22Rv1 (cell line): ENCODE measurements around the gene PPIAL4G.
"Not testable (repeated sequence)": the region's sequence is repeated elsewhere in the genome, so short reads cannot be mapped to it uniquely, and the experiment has no call there.

Experiments used
- ZFX ChIP-seq: fragments of 450-650 bp; IDR thresholded peaks from 2 replicates; pipeline ENCODE4 v1.6.1; 2017; ENCODE audit warnings: antibody characterized with exemption, borderline replicate concordance
- TF ChIP-seq, protein P1 (sequence below): fragments of 450-650 bp; IDR thresholded peaks from 2 replicates; pipeline ENCODE4 v1.5.1; 2017; ENCODE audit warnings: mild to moderate bottlenecking

- TF ChIP-seq, protein P1, sequence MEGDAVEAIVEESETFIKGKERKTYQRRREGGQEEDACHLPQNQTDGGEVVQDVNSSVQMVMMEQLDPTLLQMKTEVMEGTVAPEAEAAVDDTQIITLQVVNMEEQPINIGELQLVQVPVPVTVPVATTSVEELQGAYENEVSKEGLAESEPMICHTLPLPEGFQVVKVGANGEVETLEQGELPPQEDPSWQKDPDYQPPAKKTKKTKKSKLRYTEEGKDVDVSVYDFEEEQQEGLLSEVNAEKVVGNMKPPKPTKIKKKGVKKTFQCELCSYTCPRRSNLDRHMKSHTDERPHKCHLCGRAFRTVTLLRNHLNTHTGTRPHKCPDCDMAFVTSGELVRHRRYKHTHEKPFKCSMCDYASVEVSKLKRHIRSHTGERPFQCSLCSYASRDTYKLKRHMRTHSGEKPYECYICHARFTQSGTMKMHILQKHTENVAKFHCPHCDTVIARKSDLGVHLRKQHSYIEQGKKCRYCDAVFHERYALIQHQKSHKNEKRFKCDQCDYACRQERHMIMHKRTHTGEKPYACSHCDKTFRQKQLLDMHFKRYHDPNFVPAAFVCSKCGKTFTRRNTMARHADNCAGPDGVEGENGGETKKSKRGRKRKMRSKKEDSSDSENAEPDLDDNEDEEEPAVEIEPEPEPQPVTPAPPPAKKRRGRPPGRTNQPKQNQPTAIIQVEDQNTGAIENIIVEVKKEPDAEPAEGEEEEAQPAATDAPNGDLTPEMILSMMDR: not testable (repeated sequence)
- not testable (repeated sequence) for TF ChIP-seq ZFX
These were observed 2.0 kb downstream of the PPIAL4G start for GRCh38 chr1:148481134-148481533.
